HG03280 (cell line): ENCODE measurements around the gene PSMB8.

Experiments
- ATAC-seq: cut with Tn5 transposase; IDR thresholded peaks from one replicate; pipeline ENCODE4 v1.9.1; 2021; ENCODE audit warnings: mild to moderate bottlenecking, moderate library complexity; ENCODE audit not compliant: unreplicated experiment

PSMB8 gene

GRCh38 chr6:32799740-32800139 is 44.1 kb downstream of the PSMB8 start:
- ATAC-seq: no peak

GRCh38 chr6:32799168-32799567 is 44.7 kb downstream of the PSMB8 start:
- ATAC-seq: no peak

DNA sequence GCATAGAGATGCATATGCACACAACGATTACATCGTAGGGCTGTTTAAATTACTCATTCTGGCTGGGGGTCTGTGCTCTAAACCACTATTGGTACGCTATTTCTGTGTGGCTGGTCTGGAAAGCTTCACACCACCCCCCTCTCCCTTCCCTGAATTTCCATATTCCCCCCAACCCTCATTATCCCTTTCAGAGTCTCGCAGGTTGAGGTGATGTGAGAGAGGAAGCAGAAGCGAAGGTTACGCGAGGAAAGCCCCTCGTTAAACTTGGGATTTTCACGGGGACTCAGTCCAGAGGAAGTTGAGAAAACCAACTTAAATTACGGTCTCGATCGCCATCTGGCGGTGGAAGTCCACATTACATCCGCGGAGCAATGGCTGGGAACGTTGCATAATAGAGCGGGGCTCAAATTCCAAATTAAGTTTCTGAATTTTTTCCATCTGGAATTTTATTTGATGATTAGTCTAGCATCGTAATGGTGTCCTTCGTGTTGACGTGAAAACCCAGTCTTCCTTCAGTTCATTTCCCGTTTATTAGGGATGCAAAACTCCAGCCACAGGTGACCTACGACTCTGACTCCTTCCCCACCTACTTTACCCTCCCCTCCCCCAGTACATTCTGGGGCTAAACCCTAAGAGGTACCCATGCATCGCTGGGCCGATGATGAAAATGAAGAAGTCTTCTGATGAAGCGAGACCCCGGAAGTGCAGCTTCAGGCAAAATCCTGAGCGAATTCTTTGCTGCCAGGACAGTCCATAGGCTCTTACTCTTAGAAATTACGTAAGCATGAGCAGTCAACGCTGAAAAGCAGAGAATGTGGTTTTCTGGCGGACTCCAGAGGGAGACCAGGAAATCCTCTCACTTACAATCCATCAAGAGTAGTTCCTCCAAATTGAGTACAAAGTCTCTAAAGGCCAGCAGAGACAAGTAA is 46.7 kb downstream of the PSMB8 start:
- ATAC-seq: peak; percentile 54

- ATAC-seq: no peak
Measured at GRCh38 chr6:32794510-32794909, 49.3 kb downstream of the PSMB8 start.

GRCh38 chr6:32792901-32793435 is 50.9 kb downstream of the PSMB8 start:
- no peak for ATAC-seq
